ENCODE data around the gene CRACDL.
"Not testable (repeated sequence)": the region's sequence is repeated elsewhere in the genome, so short reads cannot be mapped to it uniquely, and the experiment has no call there.

CRACDL gene

GRCh38 chr2:98759338-98759737 is 176.7 kb downstream of the CRACDL start:
- peaks cover 0 to 14% of the 10 kb centered on the region in 2 donors for H3K4me1 ChIP-seq (ENCODE audit: control insufficient read depth in 2 of 2, insufficient read depth in 2 of 2, low read length in 2 of 2)
- H3K36me3 ChIP-seq (ENCODE audit: control insufficient read depth in 2 of 2, insufficient read depth in 2 of 2, low read length in 2 of 2) = no peaks in the 10 kb centered on the region
- no peak overlapping the region for H3K9ac ChIP-seq (ENCODE audit: low read depth in 1 of 2, low read length in 2 of 2)
- no peak overlapping the region for H3K4me3 ChIP-seq (ENCODE audit: low read length in 2 of 2)
- H3K9me3 ChIP-seq (ENCODE audit: control insufficient read depth in 2 of 2, low read length in 2 of 2) = no peaks in the 10 kb centered on the region
- peak overlapping the region in 1 of 2 donors; percentile 29 for H3K27ac ChIP-seq (ENCODE audit: low read depth in 2 of 2, low read length in 2 of 2)
- H3K27me3 ChIP-seq (ENCODE audit: control insufficient read depth in 2 of 2, insufficient read depth in 2 of 2, low read length in 2 of 2) = no peaks in the 10 kb centered on the region

- Histone ChIP-seq H3K27ac (ENCODE audit: low read depth in 2 of 2, low read length in 2 of 2) (peak overlapping the region; percentile 32 to 61), H3K4me3 (ENCODE audit: low read length in 2 of 2) (peak overlapping the region; percentile 21 to 57), H3K9me3 (ENCODE audit: control insufficient read depth in 2 of 2, low read length in 2 of 2) (no peaks in the 10 kb centered on the region), H3K4me1 (ENCODE audit: control insufficient read depth in 2 of 2, insufficient read depth in 2 of 2, low read length in 2 of 2) (peaks cover 0 to 14% of the 10 kb centered on the region in 2 donors), H3K9ac (ENCODE audit: low read depth in 1 of 2, low read length in 2 of 2) (peak overlapping the region in 1 of 2 donors; percentile 15), H3K36me3 (ENCODE audit: control insufficient read depth in 2 of 2, insufficient read depth in 2 of 2, low read length in 2 of 2) (no peaks in the 10 kb centered on the region), H3K27me3 (ENCODE audit: control insufficient read depth in 2 of 2, insufficient read depth in 2 of 2, low read length in 2 of 2) (no peaks in the 10 kb centered on the region)
Measured at GRCh38 chr2:98757904-98758421, 178.1 kb downstream of the CRACDL start.

- Histone ChIP-seq H3K4me3 (ENCODE audit: low read length in 2 of 2) (no peak overlapping the region), H3K27ac (ENCODE audit: low read depth in 2 of 2, low read length in 2 of 2) (no peak overlapping the region)
Measured at GRCh38 chr2:98753801-98754200, 182.2 kb downstream of the CRACDL start.

GRCh38 chr2:98752711-98753110 is 183.3 kb downstream of the CRACDL start:
- not testable (repeated sequence) for H3K36me3 ChIP-seq (ENCODE audit: control insufficient read depth in 2 of 2, insufficient read depth in 2 of 2, low read length in 2 of 2); H3K9ac ChIP-seq (ENCODE audit: low read depth in 1 of 2, low read length in 2 of 2); H3K4me3 ChIP-seq (ENCODE audit: low read length in 2 of 2); H3K27me3 ChIP-seq (ENCODE audit: control insufficient read depth in 2 of 2, insufficient read depth in 2 of 2, low read length in 2 of 2); H3K4me1 ChIP-seq (ENCODE audit: control insufficient read depth in 2 of 2, insufficient read depth in 2 of 2, low read length in 2 of 2); H3K27ac ChIP-seq (ENCODE audit: low read depth in 2 of 2, low read length in 2 of 2); H3K9me3 ChIP-seq (ENCODE audit: control insufficient read depth in 2 of 2, low read length in 2 of 2)

More at GRCh38 chr2:98753801-98754200, 182.2 kb downstream of the CRACDL start:
- peaks cover 0 to 14% of the 10 kb centered on the region in 2 donors for H3K4me1 ChIP-seq (ENCODE audit: control insufficient read depth in 2 of 2, insufficient read depth in 2 of 2, low read length in 2 of 2)
- no peaks in the 10 kb centered on the region for H3K9me3 ChIP-seq (ENCODE audit: control insufficient read depth in 2 of 2, low read length in 2 of 2)
- H3K36me3 ChIP-seq (ENCODE audit: control insufficient read depth in 2 of 2, insufficient read depth in 2 of 2, low read length in 2 of 2) = no peaks in the 10 kb centered on the region
- H3K27me3 ChIP-seq (ENCODE audit: control insufficient read depth in 2 of 2, insufficient read depth in 2 of 2, low read length in 2 of 2) = no peaks in the 10 kb centered on the region
- no peak overlapping the region for H3K9ac ChIP-seq (ENCODE audit: low read depth in 1 of 2, low read length in 2 of 2)

- Histone ChIP-seq H3K4me1 (ENCODE audit: control insufficient read depth in 2 of 2, insufficient read depth in 2 of 2, low read length in 2 of 2) (no peaks in the 10 kb centered on the region), H3K9ac (ENCODE audit: low read depth in 1 of 2, low read length in 2 of 2) (no peak overlapping the region), H3K9me3 (ENCODE audit: control insufficient read depth in 2 of 2, low read length in 2 of 2) (no peaks in the 10 kb centered on the region), H3K36me3 (ENCODE audit: control insufficient read depth in 2 of 2, insufficient read depth in 2 of 2, low read length in 2 of 2) (no peaks in the 10 kb centered on the region), H3K27me3 (ENCODE audit: control insufficient read depth in 2 of 2, insufficient read depth in 2 of 2, low read length in 2 of 2) (no peaks in the 10 kb centered on the region), H3K27ac (ENCODE audit: low read depth in 2 of 2, low read length in 2 of 2) (no peak overlapping the region), H3K4me3 (ENCODE audit: low read length in 2 of 2) (no peak overlapping the region)
Measured at GRCh38 chr2:98751748-98752147, 184.3 kb downstream of the CRACDL start.

GRCh38 chr2:98750593-98751282 is 185.3 kb downstream of the CRACDL start:
- Histone ChIP-seq H3K4me1 (ENCODE audit: control insufficient read depth in 2 of 2, insufficient read depth in 2 of 2, low read length in 2 of 2) (no peaks in the 10 kb centered on the region), H3K27me3 (ENCODE audit: control insufficient read depth in 2 of 2, insufficient read depth in 2 of 2, low read length in 2 of 2) (no peaks in the 10 kb centered on the region), H3K4me3 (ENCODE audit: low read length in 2 of 2) (no peak overlapping the region), H3K36me3 (ENCODE audit: control insufficient read depth in 2 of 2, insufficient read depth in 2 of 2, low read length in 2 of 2) (no peaks in the 10 kb centered on the region), H3K27ac (ENCODE audit: low read depth in 2 of 2, low read length in 2 of 2) (no peak overlapping the region), H3K9me3 (ENCODE audit: control insufficient read depth in 2 of 2, low read length in 2 of 2) (no peaks in the 10 kb centered on the region), H3K9ac (ENCODE audit: low read depth in 1 of 2, low read length in 2 of 2) (no peak overlapping the region)

GRCh38 chr2:98749066-98749450 is 187.0 kb downstream of the CRACDL start:
- Histone ChIP-seq H3K36me3 (ENCODE audit: control insufficient read depth in 2 of 2, insufficient read depth in 2 of 2, low read length in 2 of 2) (no peaks in the 10 kb centered on the region), H3K9ac (ENCODE audit: low read depth in 1 of 2, low read length in 2 of 2) (no peak overlapping the region), H3K27me3 (ENCODE audit: control insufficient read depth in 2 of 2, insufficient read depth in 2 of 2, low read length in 2 of 2) (no peaks in the 10 kb centered on the region), H3K27ac (ENCODE audit: low read depth in 2 of 2, low read length in 2 of 2) (peak overlapping the region in 1 of 2 donors; percentile 29), H3K4me3 (ENCODE audit: low read length in 2 of 2) (no peak overlapping the region), H3K9me3 (ENCODE audit: control insufficient read depth in 2 of 2, low read length in 2 of 2) (no peaks in the 10 kb centered on the region), H3K4me1 (ENCODE audit: control insufficient read depth in 2 of 2, insufficient read depth in 2 of 2, low read length in 2 of 2) (no peaks in the 10 kb centered on the region)

- H3K27ac ChIP-seq (ENCODE audit: low read depth in 2 of 2, low read length in 2 of 2) = no peak overlapping the region
- no peaks in the 10 kb centered on the region for H3K9me3 ChIP-seq (ENCODE audit: control insufficient read depth in 2 of 2, low read length in 2 of 2)
- H3K4me3 ChIP-seq (ENCODE audit: low read length in 2 of 2) = no peak overlapping the region
- no peak overlapping the region for H3K9ac ChIP-seq (ENCODE audit: low read depth in 1 of 2, low read length in 2 of 2)
- H3K36me3 ChIP-seq (ENCODE audit: control insufficient read depth in 2 of 2, insufficient read depth in 2 of 2, low read length in 2 of 2) = no peaks in the 10 kb centered on the region
- H3K4me1 ChIP-seq (ENCODE audit: control insufficient read depth in 2 of 2, insufficient read depth in 2 of 2, low read length in 2 of 2) = no peaks in the 10 kb centered on the region
- no peaks in the 10 kb centered on the region for H3K27me3 ChIP-seq (ENCODE audit: control insufficient read depth in 2 of 2, insufficient read depth in 2 of 2, low read length in 2 of 2)
Measured at GRCh38 chr2:98748292-98749065, 187.5 kb downstream of the CRACDL start.

- Histone ChIP-seq H3K27ac (ENCODE audit: low read depth in 2 of 2, low read length in 2 of 2) (no peak overlapping the region), H3K36me3 (ENCODE audit: control insufficient read depth in 2 of 2, insufficient read depth in 2 of 2, low read length in 2 of 2) (no peaks in the 10 kb centered on the region), H3K9ac (ENCODE audit: low read depth in 1 of 2, low read length in 2 of 2) (no peak overlapping the region), H3K9me3 (ENCODE audit: control insufficient read depth in 2 of 2, low read length in 2 of 2) (no peaks in the 10 kb centered on the region), H3K27me3 (ENCODE audit: control insufficient read depth in 2 of 2, insufficient read depth in 2 of 2, low read length in 2 of 2) (no peaks in the 10 kb centered on the region), H3K4me1 (ENCODE audit: control insufficient read depth in 2 of 2, insufficient read depth in 2 of 2, low read length in 2 of 2) (no peaks in the 10 kb centered on the region), H3K4me3 (ENCODE audit: low read length in 2 of 2) (no peak overlapping the region)
Measured at GRCh38 chr2:98747888-98748287, 188.1 kb downstream of the CRACDL start.

GRCh38 chr2:98746426-98746825 is 189.6 kb downstream of the CRACDL start:
- Histone ChIP-seq H3K27me3 (ENCODE audit: control insufficient read depth in 2 of 2, insufficient read depth in 2 of 2, low read length in 2 of 2) (no peaks in the 10 kb centered on the region), H3K4me1 (ENCODE audit: control insufficient read depth in 2 of 2, insufficient read depth in 2 of 2, low read length in 2 of 2) (no peaks in the 10 kb centered on the region), H3K9me3 (ENCODE audit: control insufficient read depth in 2 of 2, low read length in 2 of 2) (no peaks in the 10 kb centered on the region), H3K4me3 (ENCODE audit: low read length in 2 of 2) (no peak overlapping the region), H3K9ac (ENCODE audit: low read depth in 1 of 2, low read length in 2 of 2) (no peak overlapping the region), H3K36me3 (ENCODE audit: control insufficient read depth in 2 of 2, insufficient read depth in 2 of 2, low read length in 2 of 2) (no peaks in the 10 kb centered on the region), H3K27ac (ENCODE audit: low read depth in 2 of 2, low read length in 2 of 2) (no peak overlapping the region)

Measured in mucosa of rectum (tissue), 2 donors.